GM10266 (cell line): ENCODE data around the gene NPY4R2.
"Not testable (repeated sequence)": the region's sequence is repeated elsewhere in the genome, so short reads cannot be mapped to it uniquely, and the experiment has no call there.

ENCODE experiments used
- DNase-seq: peaks from one replicate; pipeline ENCODE4 v3.0.0; 2012; ENCODE audit errors: extremely low spot score

NPY4R2 gene

GRCh38 chr10:47928225-47928624, 9.8 kb downstream of the NPY4R2 start:
- DNase-seq = not testable (repeated sequence)

GRCh38 chr10:47932824-47933223, 14.4 kb downstream of the NPY4R2 start:
- not testable (repeated sequence) for DNase-seq

- DNase-seq = not testable (repeated sequence)
These were observed 15.0 kb downstream of the NPY4R2 start for GRCh38 chr10:47933462-47933861.

- DNase-seq = not testable (repeated sequence)
These were observed 18.3 kb downstream of the NPY4R2 start for GRCh38 chr10:47936772-47937228.

GRCh38 chr10:47937634-47938033, 19.2 kb downstream of the NPY4R2 start:
- DNase-seq = not testable (repeated sequence)

- DNase-seq = not testable (repeated sequence)
These were observed 22.4 kb downstream of the NPY4R2 start for GRCh38 chr10:47940821-47941220.

- not testable (repeated sequence) for DNase-seq
These were observed 22.9 kb downstream of the NPY4R2 start for GRCh38 chr10:47941379-47941778.

- not testable (repeated sequence) for DNase-seq
These were observed 24.0 kb downstream of the NPY4R2 start for GRCh38 chr10:47942351-47943019.

- DNase-seq = not testable (repeated sequence)
These were observed 24.9 kb downstream of the NPY4R2 start for GRCh38 chr10:47943328-47943727.

GRCh38 chr10:47947424-47947823, 29.0 kb downstream of the NPY4R2 start:
- DNase-seq = not testable (repeated sequence)

- not testable (repeated sequence) for DNase-seq
These were observed 38.7 kb downstream of the NPY4R2 start for GRCh38 chr10:47957158-47957557.

- DNase-seq = not testable (repeated sequence)
These were observed 41.2 kb downstream of the NPY4R2 start for GRCh38 chr10:47959677-47960076.

GRCh38 chr10:47960699-47961098, 42.2 kb downstream of the NPY4R2 start:
- not testable (repeated sequence) for DNase-seq

GRCh38 chr10:47962785-47963184, 44.3 kb downstream of the NPY4R2 start:
- not testable (repeated sequence) for DNase-seq

GRCh38 chr10:47964280-47965063, 46.0 kb downstream of the NPY4R2 start:
- DNase-seq = not testable (repeated sequence)

- DNase-seq = not testable (repeated sequence)
These were observed 50.5 kb downstream of the NPY4R2 start for GRCh38 chr10:47968988-47969387.

GRCh38 chr10:47970047-47970446, 51.6 kb downstream of the NPY4R2 start:
- DNase-seq = not testable (repeated sequence)

GRCh38 chr10:47971598-47971997, 53.1 kb downstream of the NPY4R2 start:
- not testable (repeated sequence) for DNase-seq

- not testable (repeated sequence) for DNase-seq
These were observed 53.6 kb downstream of the NPY4R2 start for GRCh38 chr10:47972077-47972476.
